AG04449 (cell line): ENCODE measurements around the gene XYLT1.

Experiments used
- CTCF ChIA-PET: fragments of 350-600 bp; formaldehyde crosslinking; extraction: SDS; loops from one replicate; lab custom pipeline; 2021; ENCODE audit warnings: antibody characterized with exemption; lab: Yijun Ruan, JAX
- POLR2A ChIA-PET: fragments of 400-600, 350-600 bp; formaldehyde crosslinking; extraction: SDS; loops from one replicate; lab custom pipeline; 2020; ENCODE audit warnings: antibody characterized with exemption, inconsistent platforms; lab: Yijun Ruan, JAX
- DNase-seq: peaks from one replicate; pipeline ENCODE4 v3.0.0-alpha.2; 2010; ENCODE audit warnings: low read depth, low spot score
- H3K4me3 ChIP-seq: 2 replicates; pipeline ENCODE4 v1.5.1; 2011; ENCODE audit warnings: low read depth, mild to moderate bottlenecking, control low read depth, low read length
- TF ChIP-seq, protein P1 (sequence below): IDR thresholded peaks from one replicate; pipeline ENCODE4 v1.5.1; 2011; ENCODE audit warnings: mild to moderate bottlenecking, moderate library complexity, low read length, control low read depth, inconsistent platforms; ENCODE audit not compliant: insufficient read depth; ENCODE audit errors: missing control alignments

XYLT1 gene

DNA sequence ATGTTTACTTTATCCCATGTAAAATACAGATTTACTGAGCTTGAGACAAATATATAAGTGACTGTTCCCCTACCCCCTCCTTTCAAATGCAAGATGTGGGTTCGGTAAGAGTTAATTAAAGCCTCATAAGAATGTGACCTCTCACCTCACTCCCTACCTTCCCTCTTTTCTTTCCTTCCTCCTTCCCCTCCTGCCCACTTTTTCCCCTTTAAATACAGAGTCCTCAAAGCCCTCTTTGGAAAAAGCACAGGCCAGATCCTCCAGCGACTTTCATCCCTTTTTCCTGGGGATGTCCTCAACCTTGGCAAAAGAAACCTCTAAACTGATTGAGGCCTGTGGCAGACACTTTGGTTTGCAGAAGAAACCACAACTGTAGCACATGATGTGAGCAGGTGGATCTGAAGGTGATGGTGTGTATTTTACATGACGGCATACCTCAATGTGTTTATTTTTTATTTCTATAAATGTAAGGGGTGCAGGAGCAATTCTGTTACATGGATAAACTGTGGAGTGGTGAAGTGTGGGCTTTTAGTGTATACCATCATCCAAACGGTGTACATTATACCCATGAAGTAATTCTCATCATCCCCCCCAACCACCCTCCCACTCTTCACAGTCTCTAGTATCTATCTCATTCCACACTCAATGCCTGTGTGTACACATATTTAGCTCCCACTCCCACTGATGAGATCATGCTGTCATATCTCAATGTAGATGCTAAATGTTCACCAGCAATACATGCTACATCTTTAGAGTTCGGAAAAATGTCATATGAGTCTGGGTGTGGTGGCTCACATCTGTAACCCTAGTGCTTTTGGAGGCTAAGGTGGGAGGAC, 77.7 kb downstream of the XYLT1 start:
- TF ChIP-seq, protein P1, sequence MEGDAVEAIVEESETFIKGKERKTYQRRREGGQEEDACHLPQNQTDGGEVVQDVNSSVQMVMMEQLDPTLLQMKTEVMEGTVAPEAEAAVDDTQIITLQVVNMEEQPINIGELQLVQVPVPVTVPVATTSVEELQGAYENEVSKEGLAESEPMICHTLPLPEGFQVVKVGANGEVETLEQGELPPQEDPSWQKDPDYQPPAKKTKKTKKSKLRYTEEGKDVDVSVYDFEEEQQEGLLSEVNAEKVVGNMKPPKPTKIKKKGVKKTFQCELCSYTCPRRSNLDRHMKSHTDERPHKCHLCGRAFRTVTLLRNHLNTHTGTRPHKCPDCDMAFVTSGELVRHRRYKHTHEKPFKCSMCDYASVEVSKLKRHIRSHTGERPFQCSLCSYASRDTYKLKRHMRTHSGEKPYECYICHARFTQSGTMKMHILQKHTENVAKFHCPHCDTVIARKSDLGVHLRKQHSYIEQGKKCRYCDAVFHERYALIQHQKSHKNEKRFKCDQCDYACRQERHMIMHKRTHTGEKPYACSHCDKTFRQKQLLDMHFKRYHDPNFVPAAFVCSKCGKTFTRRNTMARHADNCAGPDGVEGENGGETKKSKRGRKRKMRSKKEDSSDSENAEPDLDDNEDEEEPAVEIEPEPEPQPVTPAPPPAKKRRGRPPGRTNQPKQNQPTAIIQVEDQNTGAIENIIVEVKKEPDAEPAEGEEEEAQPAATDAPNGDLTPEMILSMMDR: no peak
- CTCF ChIA-PET: interaction anchor here (2.0 kb wide), 1 partner anchor 12 kb away, joined by 4 read pairs; no protein-coding TSS in a partner anchor

DNA sequence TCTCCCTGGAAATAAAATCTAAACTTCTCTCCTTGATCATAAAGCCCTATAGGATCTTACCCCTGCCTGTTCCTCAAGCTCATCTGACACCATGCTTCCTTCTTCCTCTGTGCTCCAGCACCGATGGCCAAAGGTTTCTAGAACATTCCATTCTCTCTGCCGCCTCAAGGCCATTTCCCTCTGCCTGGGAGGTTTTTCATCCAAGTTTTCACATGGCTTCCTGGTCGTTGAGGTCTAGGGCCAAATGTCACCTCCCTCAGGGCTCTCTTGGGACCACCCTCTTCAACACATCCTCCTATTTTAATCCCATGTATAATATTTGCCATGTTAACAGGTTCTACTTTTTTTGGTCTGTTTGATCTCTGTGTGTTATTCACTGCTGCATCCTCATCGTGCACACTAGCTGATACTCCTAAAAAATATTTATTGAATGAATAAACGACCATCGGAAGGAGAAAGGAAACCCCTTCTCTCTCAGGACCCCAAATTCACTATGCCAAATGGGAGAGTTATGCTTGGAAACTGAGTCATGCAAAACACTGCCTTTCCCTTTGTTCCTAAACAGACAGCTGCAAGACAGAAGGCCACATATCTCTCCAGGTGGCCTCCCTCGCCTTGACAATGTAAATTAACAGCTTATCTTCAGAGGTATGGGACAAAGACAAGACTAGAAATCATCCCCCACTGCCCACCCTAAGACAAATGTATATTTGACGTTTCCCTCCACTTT, 78.5 kb downstream of the XYLT1 start:
- DNase-seq: no peak
- ChIA-PET CTCF (interaction anchor here (2.0 kb wide), 1 partner anchor 12 kb away, joined by 4 read pairs; no protein-coding TSS in a partner anchor), POLR2A (no interaction called here)
- no peak overlapping the region for H3K4me3 ChIP-seq
- TF ChIP-seq, protein P1: no peak

More for the DNA sequence above, 77.7 kb downstream of the XYLT1 start:
- DNase-seq: no peak
- POLR2A ChIA-PET: no interaction called here
- no peak overlapping the region for H3K4me3 ChIP-seq

DNA sequence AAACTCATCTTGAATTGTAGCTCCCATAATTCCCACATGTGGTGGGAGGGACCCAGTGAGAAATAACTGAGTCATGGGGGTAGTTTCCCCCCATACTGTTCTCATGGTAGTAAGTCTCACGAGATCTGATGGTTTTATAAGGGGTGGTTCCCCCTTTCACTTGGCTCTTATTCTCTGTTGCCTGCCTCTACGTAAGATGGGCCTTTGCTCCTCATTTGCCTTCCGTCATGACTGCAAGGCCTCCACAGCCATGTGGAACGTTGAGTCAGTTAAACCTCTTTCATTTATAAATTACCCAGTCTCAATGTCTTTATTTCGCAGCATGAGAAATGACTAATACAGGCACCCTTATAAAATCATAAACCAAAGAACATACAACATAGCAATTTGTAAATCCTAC, 79.0 kb downstream of the XYLT1 start:
- POLR2A ChIA-PET: no interaction called here
- CTCF ChIA-PET: interaction anchor here (2.0 kb wide), 1 partner anchor 13 kb away, joined by 4 read pairs; no protein-coding TSS in a partner anchor
- TF ChIP-seq, protein P1: no peak
- no peak for DNase-seq
- H3K4me3 ChIP-seq: no peak overlapping the region

DNA sequence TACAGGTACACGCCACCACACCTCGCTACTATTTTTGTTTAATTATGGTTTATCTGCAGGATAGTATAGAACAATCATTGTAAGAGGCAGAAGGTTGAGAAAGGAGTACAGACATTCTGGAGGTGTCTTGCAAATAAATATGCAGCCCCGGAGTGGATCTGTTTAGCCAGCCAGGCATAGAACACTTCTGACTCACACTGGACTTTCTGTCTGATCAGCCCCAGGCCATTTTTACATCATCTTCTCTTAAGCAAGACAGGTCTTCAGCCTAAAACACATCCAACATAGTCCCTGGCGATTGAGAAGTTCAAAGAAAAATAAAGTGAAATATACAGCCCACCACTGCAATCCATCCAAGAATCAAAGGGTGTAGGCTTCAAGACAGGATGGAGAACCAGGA, 81.4 kb downstream of the XYLT1 start:
- TF ChIP-seq, protein P1: no peak
- H3K4me3 ChIP-seq: no peak overlapping the region
- ChIA-PET CTCF (no interaction called here), POLR2A (no interaction called here)
- no peak for DNase-seq

DNA sequence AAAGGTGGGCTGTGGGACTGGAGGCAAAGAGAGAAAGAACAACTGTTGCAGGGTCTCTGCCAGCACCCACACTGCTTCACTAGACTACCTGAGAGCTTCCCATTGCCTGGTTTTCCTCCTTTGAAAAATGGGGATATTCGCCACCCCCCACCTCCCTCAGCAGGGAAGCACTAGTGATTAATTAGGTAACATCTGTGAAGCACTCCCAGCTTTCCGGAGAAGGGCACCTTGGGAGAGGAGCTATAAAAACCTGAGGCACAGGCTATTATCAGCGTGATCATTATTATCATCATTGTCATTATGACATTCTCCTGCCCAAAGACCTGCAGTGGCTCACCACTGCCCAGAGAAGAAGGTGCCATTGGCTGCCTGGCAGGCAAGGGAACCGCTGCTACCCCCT, 83.5 kb downstream of the XYLT1 start:
- TF ChIP-seq, protein P1: no peak
- CTCF ChIA-PET: interaction anchor here (0.9 to 1.4 kb wide), 3 partner anchors 17 to 192 kb away, joined by 3 read pairs; no protein-coding TSS in a partner anchor

DNA sequence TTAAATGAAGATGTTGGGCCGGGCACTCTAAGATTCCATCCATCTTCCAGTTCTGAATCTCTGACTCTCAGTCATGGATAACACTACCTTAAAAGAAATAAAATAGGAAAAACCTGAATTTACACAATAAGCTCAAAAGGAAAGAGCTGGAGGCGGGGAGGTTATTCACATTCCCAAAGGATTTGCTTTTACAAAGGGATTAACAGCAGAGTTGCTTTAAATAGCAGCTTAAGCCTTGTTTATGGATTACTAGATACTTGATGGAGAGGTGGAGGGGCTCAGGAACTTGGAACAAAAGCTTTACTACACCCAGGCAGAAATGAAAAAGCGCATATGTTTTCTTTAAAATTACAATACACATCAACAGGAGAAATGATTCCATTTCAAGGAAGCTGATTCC, 84.5 kb downstream of the XYLT1 start:
- no peak overlapping the region for H3K4me3 ChIP-seq
- TF ChIP-seq, protein P1: no peak
- DNase-seq: no peak
- ChIA-PET POLR2A (no interaction called here), CTCF (interaction anchor here (0.9 to 1.2 kb wide), 3 partner anchors 10 to 82 kb away, joined by 3 to 4 read pairs (median 3); no protein-coding TSS in a partner anchor)

More for the DNA sequence above, 83.5 kb downstream of the XYLT1 start:
- POLR2A ChIA-PET: no interaction called here
- H3K4me3 ChIP-seq: no peak overlapping the region
- DNase-seq: no peak
